NK-92 treated with Interleukin-12 subunit alpha and Interleukin-12 subunit beta, amount 100 ng/mL, for 24 hours (cell line): ENCODE data around the gene TAF4B.
"Not testable (repeated sequence)": the region's sequence is repeated elsewhere in the genome, so short reads cannot be mapped to it uniquely, and the experiment has no call there.

Experiments used
- DNase-seq: peaks from one replicate; lab custom pipeline; 2025; lab: John Stamatoyannopoulos, UW

TAF4B gene

GRCh38 chr18:26238718-26239117, 12.5 kb downstream of the TAF4B start:
- not testable (repeated sequence) for DNase-seq

GRCh38 chr18:26242392-26242791, 16.1 kb downstream of the TAF4B start:
- not testable (repeated sequence) for DNase-seq

DNA sequence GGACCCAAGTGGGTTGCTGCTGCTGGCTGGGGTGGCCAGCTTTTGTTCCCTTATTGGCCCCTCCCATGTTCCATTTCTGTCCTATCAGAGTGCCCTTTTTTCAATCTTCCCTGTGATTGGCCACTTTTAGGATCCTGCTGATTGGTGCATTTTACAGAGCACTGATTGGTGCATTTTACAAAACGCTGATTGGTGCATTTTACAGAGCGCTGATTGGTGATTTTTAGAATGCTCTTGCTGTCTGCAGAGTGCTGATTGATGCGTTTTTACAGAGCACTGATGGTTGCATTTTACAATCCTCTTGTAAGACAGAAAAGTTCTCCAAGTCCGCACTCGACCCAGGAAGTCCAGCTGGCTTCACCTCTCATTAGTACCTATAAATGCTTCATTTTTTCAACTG, 19.2 kb downstream of the TAF4B start:
- DNase-seq: not testable (repeated sequence)

DNA sequence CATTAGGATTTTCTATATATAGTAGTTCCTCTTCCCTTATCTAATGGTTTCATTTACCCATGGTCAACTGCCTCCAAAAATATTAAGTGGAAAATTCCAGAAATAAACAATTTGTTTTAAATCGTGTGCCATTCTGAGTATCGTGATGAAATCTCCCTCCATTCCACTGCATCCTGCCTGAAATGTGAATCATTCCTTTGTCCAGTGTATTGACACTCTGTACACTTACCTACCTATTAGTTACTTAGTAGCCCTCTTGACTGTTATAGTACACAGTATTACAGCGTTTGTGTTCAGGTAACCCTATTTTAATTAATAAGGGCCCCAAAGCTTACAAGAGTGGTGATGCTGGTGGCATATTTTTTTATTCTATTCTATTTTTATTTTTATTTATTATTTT, 26.2 kb downstream of the TAF4B start:
- no peak for DNase-seq

DNA sequence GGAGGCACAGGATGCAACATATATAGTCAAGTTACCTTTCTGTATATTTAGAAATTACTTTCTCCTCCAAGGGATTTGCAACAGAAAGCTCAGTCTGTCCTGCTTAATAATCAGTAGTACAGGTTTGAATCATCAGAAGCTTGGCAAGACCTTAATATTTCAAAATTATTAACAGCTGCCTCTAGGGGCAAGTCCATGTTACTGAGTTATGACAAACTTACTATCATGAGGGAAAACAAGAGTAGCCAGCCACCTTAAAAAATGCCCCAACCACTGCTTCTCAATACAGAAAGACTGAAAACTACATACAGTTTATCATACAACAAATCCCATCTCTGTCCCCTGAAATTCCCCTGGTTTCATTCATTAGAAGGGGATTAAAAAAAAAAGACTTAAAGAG, 28.6 kb downstream of the TAF4B start:
- not testable (repeated sequence) for DNase-seq

- no peak for DNase-seq
These were observed 29.7 kb downstream of the TAF4B start for GRCh38 chr18:26255695-26256622.

- no peak for DNase-seq
These were observed 32.5 kb downstream of the TAF4B start for GRCh38 chr18:26258711-26259110.

GRCh38 chr18:26259416-26259815, 33.2 kb downstream of the TAF4B start:
- not testable (repeated sequence) for DNase-seq

DNA sequence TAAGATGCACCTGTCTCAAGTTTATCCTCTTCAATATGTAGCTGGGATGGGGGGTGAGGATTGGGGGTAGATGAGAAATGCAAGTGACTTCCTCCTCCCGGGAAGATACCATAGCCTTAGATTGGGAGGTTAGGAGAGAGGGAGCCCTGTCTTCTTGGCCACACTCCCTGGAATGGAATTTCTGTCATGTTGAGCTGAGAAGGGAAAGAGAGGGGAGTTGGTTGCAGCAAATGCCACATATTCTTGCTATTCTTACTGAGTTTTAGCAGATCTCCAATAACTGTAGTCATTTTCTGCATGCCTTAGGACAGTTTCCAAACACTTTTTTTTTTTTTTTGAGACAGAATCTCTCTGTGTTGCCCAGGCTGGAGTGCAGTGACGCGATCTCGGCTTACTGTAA, 35.9 kb downstream of the TAF4B start:
- DNase-seq: no peak

GRCh38 chr18:26267357-26267930, 41.2 kb downstream of the TAF4B start:
- DNase-seq: no peak

DNA sequence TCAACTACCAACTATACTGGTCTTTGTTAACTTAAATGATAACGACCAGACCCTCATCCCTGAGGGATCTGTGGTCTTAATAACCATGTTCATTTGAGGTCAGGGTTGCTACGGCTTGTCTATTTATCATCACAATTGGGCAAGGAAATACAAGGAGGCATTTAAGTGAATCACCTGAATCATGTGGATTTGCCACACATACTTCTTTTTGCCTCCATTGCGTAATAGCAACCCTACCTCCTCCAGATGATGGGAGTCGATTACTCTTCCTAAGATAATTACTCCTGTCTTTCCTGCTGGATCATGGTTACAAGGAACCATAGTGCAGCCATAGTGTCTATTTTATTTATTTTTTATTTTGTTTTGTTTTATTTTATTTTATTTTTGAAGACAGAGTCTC, 42.2 kb downstream of the TAF4B start:
- no peak for DNase-seq

DNA sequence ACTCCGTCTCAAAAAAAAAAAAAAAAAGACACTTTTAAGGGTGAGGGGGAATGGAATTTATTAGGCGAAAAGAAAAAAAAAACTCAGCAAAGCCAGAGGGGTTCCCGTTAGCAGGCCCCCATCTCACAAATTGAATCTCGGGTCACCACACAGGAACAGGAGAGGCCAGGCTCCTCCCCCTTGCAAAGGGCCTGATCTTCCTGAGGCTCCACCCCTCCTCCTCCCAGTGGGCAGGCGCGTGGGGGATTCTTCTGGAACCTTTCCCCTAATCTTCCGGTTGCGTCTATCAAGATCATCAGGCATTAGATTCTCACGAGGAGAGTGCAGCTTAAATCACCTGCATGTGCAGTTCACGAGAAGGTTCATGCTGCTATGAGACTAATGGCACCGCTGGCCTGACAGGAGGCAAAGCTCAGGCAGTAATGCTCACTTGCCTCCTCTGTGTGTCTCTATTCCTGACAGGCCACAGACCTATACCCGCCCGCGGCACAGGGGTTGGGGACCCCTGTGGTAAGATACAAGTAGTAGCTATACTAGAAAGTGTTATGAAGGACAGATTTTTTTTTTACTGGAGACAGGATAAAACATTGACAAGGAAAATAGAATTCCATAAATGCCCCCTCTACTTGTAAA, 45.8 kb downstream of the TAF4B start:
- no peak for DNase-seq

DNA sequence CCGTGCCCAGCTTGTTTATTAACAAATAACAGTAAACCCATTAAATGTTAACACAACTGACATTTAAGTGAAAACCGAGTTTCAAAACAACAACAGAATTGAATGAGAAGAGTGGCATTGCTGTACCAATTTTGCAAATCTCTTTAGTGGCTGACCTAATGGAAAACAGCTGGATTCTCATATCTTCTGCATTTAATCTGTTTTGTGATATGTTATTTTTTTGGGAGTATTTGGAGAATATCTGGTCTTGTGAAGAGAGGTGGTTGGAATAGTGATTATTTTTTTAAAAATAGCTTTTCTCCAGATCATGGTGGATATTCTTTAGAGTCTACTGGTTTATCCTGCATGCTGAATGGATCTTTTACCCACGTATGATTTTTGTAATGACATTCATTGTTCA, 51.1 kb downstream of the TAF4B start:
- no peak for DNase-seq

GRCh38 chr18:26279428-26279827, 53.2 kb downstream of the TAF4B start:
- DNase-seq: no peak

DNA sequence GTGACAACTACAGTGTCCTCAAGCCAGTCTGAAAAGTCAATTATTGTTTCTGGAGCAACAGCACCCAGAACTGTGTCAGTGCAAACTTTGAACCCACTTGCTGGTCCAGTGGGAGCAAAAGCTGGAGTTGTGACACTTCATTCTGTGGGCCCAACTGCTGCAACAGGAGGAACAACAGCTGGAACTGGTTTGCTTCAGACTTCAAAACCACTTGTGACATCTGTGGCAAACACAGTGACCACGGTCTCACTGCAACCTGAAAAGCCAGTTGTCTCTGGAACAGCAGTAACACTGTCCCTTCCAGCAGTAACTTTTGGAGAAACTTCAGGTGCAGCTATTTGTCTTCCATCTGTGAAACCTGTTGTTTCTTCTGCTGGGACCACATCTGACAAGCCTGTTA, 59.8 kb downstream of the TAF4B start:
- peak; percentile 18 for DNase-seq

DNA sequence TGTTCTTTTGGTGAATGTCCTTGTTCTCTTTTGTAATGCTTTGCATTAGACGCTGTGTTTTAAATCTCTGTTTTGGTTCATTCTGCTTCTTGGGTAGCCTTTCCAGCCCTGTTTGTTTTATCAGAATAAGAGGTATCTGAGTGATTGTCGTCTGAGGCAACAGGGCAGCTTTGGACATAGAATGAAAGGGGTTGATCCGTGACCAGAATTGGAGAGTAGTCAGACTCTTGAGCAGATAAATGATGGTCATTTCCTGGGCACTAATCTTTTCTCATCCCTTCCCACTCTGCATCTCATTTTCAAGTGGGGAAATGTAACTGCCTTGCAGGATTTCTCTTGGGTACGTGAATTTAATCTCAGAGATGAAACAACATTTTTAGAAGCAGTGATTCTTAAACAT, 61.4 kb downstream of the TAF4B start:
- no peak for DNase-seq

DNA sequence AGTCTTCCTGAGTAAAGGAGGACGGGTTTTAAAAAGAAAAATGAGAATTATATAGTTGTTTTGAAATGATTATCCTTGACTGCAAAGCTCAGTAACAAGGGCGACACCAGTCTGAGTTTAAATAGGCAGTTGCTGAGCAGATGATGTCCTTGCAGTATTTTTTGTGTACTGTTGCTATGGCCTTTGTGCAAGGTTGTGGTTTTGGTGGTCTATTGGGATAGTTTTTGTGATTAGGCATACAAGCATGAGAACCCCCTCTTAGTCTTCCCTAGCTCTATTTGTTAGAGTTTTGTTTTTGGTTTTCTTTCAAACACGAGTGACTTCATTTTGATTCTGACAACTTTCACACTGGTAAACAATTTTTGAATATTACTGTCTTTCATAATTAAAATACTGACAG, 64.1 kb downstream of the TAF4B start:
- no peak for DNase-seq

- DNase-seq: no peak
These were observed 67.7 kb downstream of the TAF4B start for GRCh38 chr18:26293982-26294381.

DNA sequence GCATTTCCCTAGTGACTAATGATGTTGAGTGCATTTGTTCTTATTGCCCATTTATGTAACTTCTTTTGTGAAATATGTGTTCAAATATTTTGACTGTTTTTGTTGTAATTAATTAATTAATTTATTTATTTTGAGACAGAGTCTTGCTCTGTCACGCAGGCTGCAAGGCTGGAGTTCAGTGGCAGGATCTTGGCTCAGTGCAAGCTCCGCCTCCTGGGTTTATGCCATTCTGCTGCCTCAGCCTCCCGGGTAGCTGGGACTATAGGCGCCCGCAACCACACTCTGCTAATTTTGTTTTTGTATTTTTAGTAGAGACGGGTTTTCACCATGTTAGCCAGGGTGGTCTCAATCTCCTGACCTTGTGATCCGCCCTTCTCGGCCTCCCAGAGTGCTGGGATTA, 71.9 kb downstream of the TAF4B start:
- DNase-seq: no peak

GRCh38 chr18:26301681-26302080, 75.4 kb downstream of the TAF4B start:
- DNase-seq: no peak

GRCh38 chr18:26303222-26303621, 77.0 kb downstream of the TAF4B start:
- DNase-seq: not testable (repeated sequence)

- no peak for DNase-seq
These were observed 78.3 kb downstream of the TAF4B start for GRCh38 chr18:26304511-26304910.

GRCh38 chr18:26307161-26307773, 81.0 kb downstream of the TAF4B start:
- no peak for DNase-seq
